Measurements from ENCODE around the gene LAX1.
"Not testable (repeated sequence)": the region's sequence is repeated elsewhere in the genome, so short reads cannot be mapped to it uniquely, and the experiment has no call there.

The LAX1 gene

GRCh38 chr1:203765029-203765837, at the start of gene LAX1:
TSS of gene LAX1 (plus strand) at chr1:203765183. CDS start at chr1:203765566, 383 bp downstream.
- no peak for DNase-seq

- DNase-seq, result no peak
These were observed 47.9 kb upstream of the LAX1 start for GRCh38 chr1:203717120-203717519.

GRCh38 chr1:203720242-203720641, 44.7 kb upstream of the LAX1 start:
- DNase-seq, result no peak

GRCh38 chr1:203722909-203723308, 42.1 kb upstream of the LAX1 start:
- no peak for DNase-seq

- no peak for DNase-seq
These were observed 38.5 kb upstream of the LAX1 start for GRCh38 chr1:203726417-203726867.

GRCh38 chr1:203733009-203733863, 31.7 kb upstream of the LAX1 start:
- DNase-seq, result no peak

- DNase-seq, result no peak
These were observed 22.5 kb upstream of the LAX1 start for GRCh38 chr1:203742436-203742835.

- no peak for DNase-seq
These were observed 21.9 kb upstream of the LAX1 start for GRCh38 chr1:203743091-203743571.

- no peak for DNase-seq
These were observed 20.7 kb upstream of the LAX1 start for GRCh38 chr1:203744075-203744972.

- no peak for DNase-seq
These were observed 18.7 kb upstream of the LAX1 start for GRCh38 chr1:203746281-203746680.

- DNase-seq, result no peak
These were observed 13.9 kb upstream of the LAX1 start for GRCh38 chr1:203751051-203751450.

- DNase-seq, result not testable (repeated sequence)
These were observed 13.2 kb upstream of the LAX1 start for GRCh38 chr1:203751618-203752361.

- no peak for DNase-seq
These were observed 10.5 kb upstream of the LAX1 start for GRCh38 chr1:203754455-203754864.

GRCh38 chr1:203756036-203756435, 8.9 kb upstream of the LAX1 start:
- no peak for DNase-seq

- DNase-seq, result not testable (repeated sequence)
These were observed 6.2 kb upstream of the LAX1 start for GRCh38 chr1:203758749-203759148.

GRCh38 chr1:203760506-203760905, 4.5 kb upstream of the LAX1 start:
- DNase-seq, result no peak

- not testable (repeated sequence) for DNase-seq
These were observed 3.0 kb upstream of the LAX1 start for GRCh38 chr1:203761958-203762357.

- no peak for DNase-seq
These were observed 1.5 kb upstream of the LAX1 start for GRCh38 chr1:203763505-203763904.

- no peak for DNase-seq
These were observed 616 bp upstream of the LAX1 start for GRCh38 chr1:203764105-203765028.

GRCh38 chr1:203768256-203768655, 3.3 kb downstream of the LAX1 start:
- no peak for DNase-seq

All from COR-L47 (cell line).